HUES48 (cell line): ENCODE data around the gene TNS3.
"Not testable (repeated sequence)": the region's sequence is repeated elsewhere in the genome, so short reads cannot be mapped to it uniquely, and the experiment has no call there.

Experiments used
- H3K27ac ChIP-seq: one replicate; pipeline ENCODE4 v1.7.0; 2013; ENCODE audit warnings: low read depth, low read length, inconsistent platforms
- H3K27me3 ChIP-seq: 2 replicates; pipeline ENCODE4 v1.6.1; 2013; ENCODE audit warnings: mild to moderate bottlenecking, low read length; ENCODE audit not compliant: control insufficient read depth, insufficient read depth
- H3K36me3 ChIP-seq: 2 replicates; pipeline ENCODE4 v1.6.1; 2013; ENCODE audit warnings: low read length; ENCODE audit not compliant: control insufficient read depth, insufficient read depth
- H3K4me1 ChIP-seq: 2 replicates; pipeline ENCODE4 v1.6.1; 2013; ENCODE audit warnings: mild to moderate bottlenecking, low read length; ENCODE audit not compliant: control insufficient read depth, insufficient read depth
- H3K4me3 ChIP-seq: 2 replicates; pipeline ENCODE4 v1.5.1; 2013; ENCODE audit warnings: mild to moderate bottlenecking, low read depth, low read length
- H3K9ac ChIP-seq: 2 replicates; pipeline ENCODE4 v1.6.1; 2013; ENCODE audit warnings: mild to moderate bottlenecking, low read depth, low read length, moderate library complexity
- H3K9me3 ChIP-seq: 2 replicates; pipeline ENCODE4 v1.6.1; 2013; ENCODE audit warnings: low read length; ENCODE audit not compliant: control insufficient read depth, insufficient read depth

The TNS3 gene

GRCh38 chr7:47587976-47588375, 6.1 kb upstream of the TNS3 start:
- no peaks in the 10 kb centered on the region for H3K9me3 ChIP-seq
- H3K4me1 ChIP-seq = peaks cover 22% of the 10 kb centered on the region
- no peak overlapping the region for H3K27ac ChIP-seq

DNA sequence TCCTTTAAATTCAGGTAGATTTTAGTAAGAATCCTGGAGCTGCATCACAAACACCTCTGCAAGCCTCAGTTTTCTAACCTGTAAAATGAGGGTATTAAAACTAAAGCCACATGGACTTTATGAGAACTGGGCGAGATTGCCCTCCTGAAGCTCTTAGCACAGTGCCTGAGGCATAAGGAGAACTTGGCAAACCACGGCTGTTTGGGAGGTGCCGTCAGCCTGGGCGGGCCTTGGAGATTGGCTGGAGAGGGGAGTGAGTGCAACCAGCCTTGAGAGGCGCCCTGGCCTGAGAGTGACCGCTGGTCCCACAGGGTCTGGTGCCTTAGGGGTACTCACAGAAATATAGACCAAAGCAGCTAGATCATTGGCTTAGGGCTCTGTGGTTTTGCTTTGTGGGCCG, 5.4 kb upstream of the TNS3 start:
- Histone ChIP-seq H3K27ac (no peak overlapping the region), H3K9ac (no peak overlapping the region), H3K36me3 (no peaks in the 10 kb centered on the region), H3K9me3 (no peaks in the 10 kb centered on the region), H3K27me3 (peaks cover 16% of the 10 kb centered on the region), H3K4me1 (peaks cover 26% of the 10 kb centered on the region), H3K4me3 (no peak overlapping the region)

More at GRCh38 chr7:47587976-47588375, 6.1 kb upstream of the TNS3 start:
- Histone ChIP-seq H3K4me3 (no peak overlapping the region), H3K36me3 (no peaks in the 10 kb centered on the region), H3K9ac (no peak overlapping the region), H3K27me3 (peaks cover 11% of the 10 kb centered on the region)

- H3K36me3 ChIP-seq = no peaks in the 10 kb centered on the region
- no peaks in the 10 kb centered on the region for H3K9me3 ChIP-seq
- H3K9ac ChIP-seq = no peak overlapping the region
- H3K27me3 ChIP-seq = peaks cover 16% of the 10 kb centered on the region
- H3K27ac ChIP-seq = no peak overlapping the region
- peaks cover 22% of the 10 kb centered on the region for H3K4me1 ChIP-seq
- H3K4me3 ChIP-seq = no peak overlapping the region
Observed at GRCh38 chr7:47586925-47587324, 5.0 kb upstream of the TNS3 start.

GRCh38 chr7:47586161-47586670, 4.3 kb upstream of the TNS3 start:
- H3K27ac ChIP-seq = not testable (repeated sequence)
- peaks cover 15% of the 10 kb centered on the region for H3K4me1 ChIP-seq

DNA sequence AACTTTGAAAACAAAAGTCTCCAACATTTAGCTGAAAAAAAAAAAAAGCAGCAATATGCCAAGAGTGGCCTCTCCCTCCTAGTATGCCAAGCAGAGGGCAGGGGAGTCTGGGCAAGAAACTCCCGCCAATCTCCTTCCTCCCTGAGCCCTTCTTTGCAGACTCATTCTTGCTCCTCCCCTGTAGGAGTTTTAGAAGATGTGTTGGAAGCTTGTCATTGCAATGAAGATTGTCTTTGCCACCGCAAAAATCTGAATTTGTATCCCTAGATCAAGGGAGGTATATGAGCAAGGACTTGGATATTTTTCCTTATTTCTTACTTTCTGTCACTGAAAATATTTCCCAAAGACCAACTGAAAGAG, 2.6 kb upstream of the TNS3 start:
- Histone ChIP-seq H3K9me3 (no peaks in the 10 kb centered on the region), H3K4me1 (peaks cover 20% of the 10 kb centered on the region), H3K27me3 (peaks cover 16% of the 10 kb centered on the region), H3K9ac (no peak overlapping the region), H3K27ac (no peak overlapping the region), H3K36me3 (no peaks in the 10 kb centered on the region), H3K4me3 (no peak overlapping the region)

More at GRCh38 chr7:47586161-47586670, 4.3 kb upstream of the TNS3 start:
- H3K27me3 ChIP-seq = peaks cover 16% of the 10 kb centered on the region
- H3K9ac ChIP-seq, H3K4me3 ChIP-seq, H3K36me3 ChIP-seq, H3K9me3 ChIP-seq: not testable (repeated sequence)

DNA sequence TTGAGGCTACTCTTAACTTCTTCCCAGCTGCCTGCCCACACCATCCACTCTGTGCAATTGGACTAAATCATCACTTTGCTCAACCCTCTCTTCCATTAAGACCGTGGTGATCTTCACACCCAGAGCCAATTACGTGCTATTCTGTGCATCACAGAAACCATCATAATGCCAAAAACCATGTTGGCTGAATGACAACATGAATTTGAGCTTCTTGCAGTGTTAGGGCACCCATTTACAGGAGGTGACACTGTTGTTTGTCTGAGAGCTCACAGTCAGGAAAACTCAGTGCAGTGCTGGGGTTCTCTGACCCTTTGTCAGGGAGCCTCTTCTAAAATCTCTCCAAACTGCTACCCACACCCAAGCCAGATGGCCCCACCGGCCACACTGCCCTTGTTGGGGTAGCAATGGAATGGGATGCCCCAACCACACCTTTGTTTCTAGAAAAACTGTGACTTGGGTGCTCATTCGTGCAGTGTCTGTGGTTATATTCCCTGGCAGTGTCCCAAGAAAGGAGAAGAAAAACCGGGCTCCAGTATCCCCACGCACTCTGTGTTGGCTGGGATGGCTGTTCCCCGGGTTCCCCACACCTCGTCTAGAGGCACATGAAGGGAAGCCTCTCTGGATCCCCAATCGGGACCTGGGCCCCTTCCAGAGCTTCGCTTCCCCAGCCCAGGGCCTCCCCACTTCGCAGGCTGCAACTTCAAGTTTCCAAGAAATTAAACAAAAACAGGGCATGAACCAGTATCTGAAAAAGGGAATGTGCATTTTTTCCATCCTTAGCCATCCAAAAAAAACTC, 2.0 kb upstream of the TNS3 start:
- peaks cover 16% of the 10 kb centered on the region for H3K27me3 ChIP-seq
- no peaks in the 10 kb centered on the region for H3K9me3 ChIP-seq
- H3K4me3 ChIP-seq = no peak overlapping the region
- no peak overlapping the region for H3K9ac ChIP-seq
- H3K36me3 ChIP-seq = no peaks in the 10 kb centered on the region
- no peak overlapping the region for H3K27ac ChIP-seq
- H3K4me1 ChIP-seq = peaks cover 26% of the 10 kb centered on the region

GRCh38 chr7:47582764-47583738, 1.1 kb upstream of the TNS3 start:
- Histone ChIP-seq H3K27me3 (peaks cover 16% of the 10 kb centered on the region), H3K4me3 (peak overlapping the region; percentile 66), H3K9ac (no peak overlapping the region), H3K36me3 (no peaks in the 10 kb centered on the region), H3K27ac (no peak overlapping the region), H3K4me1 (peaks cover 27% of the 10 kb centered on the region), H3K9me3 (no peaks in the 10 kb centered on the region)

GRCh38 chr7:47581438-47581803, 490 bp downstream of the TNS3 start:
- Histone ChIP-seq H3K4me3 (peak overlapping the region; percentile 66), H3K36me3 (no peaks in the 10 kb centered on the region), H3K27ac (peak overlapping the region; percentile 45), H3K27me3 (peaks cover 16% of the 10 kb centered on the region), H3K4me1 (peaks cover 22% of the 10 kb centered on the region), H3K9me3 (no peaks in the 10 kb centered on the region), H3K9ac (peak overlapping the region; percentile 65; the same call in 1 of the 2 replicates)

DNA sequence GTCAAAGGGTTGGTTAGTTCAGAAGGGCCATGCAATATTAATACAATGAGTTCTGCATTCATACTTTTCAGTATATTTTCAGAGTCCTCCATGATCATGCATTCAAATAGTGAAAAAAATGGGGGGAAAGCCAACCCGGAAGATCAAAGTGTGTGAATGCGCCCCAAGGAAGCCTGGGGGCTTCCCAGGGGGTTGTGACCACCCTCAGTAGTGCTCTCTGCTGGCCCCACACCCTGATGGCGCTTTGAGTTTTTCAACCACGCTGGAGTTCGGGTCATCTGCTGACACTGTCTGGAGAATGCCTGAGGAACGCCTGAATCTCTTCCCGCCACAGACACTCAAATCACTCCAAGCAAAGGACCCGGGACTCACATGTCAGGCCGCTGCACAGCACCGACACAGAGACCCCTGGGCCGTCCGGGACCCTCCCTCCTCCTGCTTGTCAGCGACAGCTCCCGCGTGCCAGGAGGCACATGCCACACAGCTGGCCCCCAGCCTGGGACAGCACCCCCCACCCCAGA, 1.0 kb downstream of the TNS3 start:
- no peak overlapping the region for H3K9ac ChIP-seq
- H3K27me3 ChIP-seq = peaks cover 16% of the 10 kb centered on the region
- H3K36me3 ChIP-seq = no peaks in the 10 kb centered on the region
- H3K27ac ChIP-seq = no peak overlapping the region
- no peaks in the 10 kb centered on the region for H3K9me3 ChIP-seq
- peak overlapping the region; percentile 66 for H3K4me3 ChIP-seq
- peaks cover 22% of the 10 kb centered on the region for H3K4me1 ChIP-seq

GRCh38 chr7:47580175-47580706, 1.7 kb downstream of the TNS3 start:
- no peak overlapping the region for H3K27ac ChIP-seq
- H3K36me3 ChIP-seq = no peaks in the 10 kb centered on the region
- peak overlapping the region; percentile 66 for H3K4me3 ChIP-seq
- peaks cover 16% of the 10 kb centered on the region for H3K27me3 ChIP-seq
- no peak overlapping the region for H3K9ac ChIP-seq
- no peaks in the 10 kb centered on the region for H3K9me3 ChIP-seq
- peaks cover 22% of the 10 kb centered on the region for H3K4me1 ChIP-seq
